ENCODE measurements around the gene NECTIN2. TPM values are rescaled to one million over a fixed set of nuclear protein-coding genes. Genes with fewer than 3 reads are reported as not detected.
A peak's percentile ranks its signal among the peaks of the same experiment; 100 is the strongest.

The NECTIN2 gene
- total RNA-seq, 6 experiments from 2014 or later = 63.5 to 127 (median 87.4) TPM

DNA sequence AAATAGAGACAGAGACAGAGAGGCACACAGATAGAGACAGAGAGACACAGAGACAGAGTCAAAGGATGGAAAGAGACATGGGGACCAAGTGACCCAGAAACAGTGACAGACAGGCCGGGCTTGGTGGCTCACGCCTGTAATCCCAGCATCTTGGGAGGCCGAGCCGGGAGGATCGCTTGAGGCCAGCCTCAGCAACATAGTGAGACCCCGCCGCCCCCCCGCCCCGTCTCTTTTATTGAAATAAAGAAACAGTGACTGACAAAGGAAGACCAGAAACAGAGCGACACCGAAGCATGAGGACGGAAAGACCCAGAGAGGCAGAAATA, 848 bp upstream of the NECTIN2 start:
- TF ChIP-seq POLR2A (IDR thresholded peaks at IDR 0.05) = no peak
- TF ChIP-seq, protein P1, sequence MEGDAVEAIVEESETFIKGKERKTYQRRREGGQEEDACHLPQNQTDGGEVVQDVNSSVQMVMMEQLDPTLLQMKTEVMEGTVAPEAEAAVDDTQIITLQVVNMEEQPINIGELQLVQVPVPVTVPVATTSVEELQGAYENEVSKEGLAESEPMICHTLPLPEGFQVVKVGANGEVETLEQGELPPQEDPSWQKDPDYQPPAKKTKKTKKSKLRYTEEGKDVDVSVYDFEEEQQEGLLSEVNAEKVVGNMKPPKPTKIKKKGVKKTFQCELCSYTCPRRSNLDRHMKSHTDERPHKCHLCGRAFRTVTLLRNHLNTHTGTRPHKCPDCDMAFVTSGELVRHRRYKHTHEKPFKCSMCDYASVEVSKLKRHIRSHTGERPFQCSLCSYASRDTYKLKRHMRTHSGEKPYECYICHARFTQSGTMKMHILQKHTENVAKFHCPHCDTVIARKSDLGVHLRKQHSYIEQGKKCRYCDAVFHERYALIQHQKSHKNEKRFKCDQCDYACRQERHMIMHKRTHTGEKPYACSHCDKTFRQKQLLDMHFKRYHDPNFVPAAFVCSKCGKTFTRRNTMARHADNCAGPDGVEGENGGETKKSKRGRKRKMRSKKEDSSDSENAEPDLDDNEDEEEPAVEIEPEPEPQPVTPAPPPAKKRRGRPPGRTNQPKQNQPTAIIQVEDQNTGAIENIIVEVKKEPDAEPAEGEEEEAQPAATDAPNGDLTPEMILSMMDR (IDR thresholded peaks at IDR 0.05) = no peak
- Histone ChIP-seq H3K36me3 (no peaks in the 10 kb centered on the region), H3K27ac (peak overlapping the region; percentile 65 to 78 (median 77)), H3K4me1 (peaks cover 0 to 34% (median 7%) of the 10 kb centered on the region in 4 donors), H3K9me3 (no peaks in the 10 kb centered on the region), H3K27me3 (no peaks in the 10 kb centered on the region), H3K4me3 (peak overlapping the region; percentile 37 to 64 (median 41))
- intact Hi-C loops (cut with DNase I) = loop anchor here (10.0 kb wide), 2 partner anchors 50 to 60 kb away; no protein-coding TSS in a partner anchor
- ATAC-seq = no peak
- WGBS (ENCODE audit: insufficient coverage, low coverage, low lambda C conversion rate, missing lambda C conversion rate) = 11% methylated on average over 12 of the region's 12 CpGs
- DNase-seq = peak in 1 of 3 donors; percentile 62

DNA sequence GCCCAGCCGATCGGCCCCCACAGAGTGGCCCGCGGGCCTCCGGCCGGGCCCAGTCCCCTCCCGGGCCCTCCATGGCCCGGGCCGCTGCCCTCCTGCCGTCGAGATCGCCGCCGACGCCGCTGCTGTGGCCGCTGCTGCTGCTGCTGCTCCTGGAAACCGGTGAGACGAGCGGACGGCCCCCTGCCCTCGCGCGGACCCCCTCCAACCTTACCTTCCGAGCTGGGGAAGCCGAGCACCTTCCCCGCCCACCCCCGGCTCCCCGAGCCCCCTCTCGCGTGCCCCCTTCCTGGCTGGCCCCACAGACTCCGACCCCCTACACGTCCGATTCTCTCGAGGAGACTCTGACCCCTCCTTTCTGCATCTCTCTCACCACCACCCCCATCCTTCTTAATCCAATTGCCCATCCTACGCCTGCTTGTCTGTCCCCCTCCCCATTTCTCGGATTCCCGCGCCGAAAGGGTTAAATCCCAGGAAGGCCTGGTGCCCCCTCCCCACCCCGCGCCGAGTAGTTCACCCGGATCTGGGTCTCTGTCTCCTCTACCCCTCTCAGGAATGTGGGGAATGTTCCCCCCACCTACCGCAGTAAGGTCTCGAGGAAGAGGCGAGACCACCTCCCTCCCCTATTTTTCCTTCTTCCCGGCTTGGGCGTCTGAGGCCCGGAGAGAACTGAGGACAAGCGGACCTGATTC, 502 bp downstream of the NECTIN2 start:
- H3K27ac ChIP-seq = peak overlapping the region; percentile 96 to 98 (median 97)
- peak overlapping the region; percentile 85 to 96 (median 95) for H3K4me3 ChIP-seq
- no peaks in the 10 kb centered on the region for H3K9me3 ChIP-seq
- ATAC-seq (no peak), DNase-seq (peak in 2 of 3 donors; percentile 67 to 69)
- WGBS (ENCODE audit: insufficient coverage, low coverage, low lambda C conversion rate, missing lambda C conversion rate) = 1% methylated on average over 21 of the region's 51 CpGs
- H3K27me3 ChIP-seq = no peaks in the 10 kb centered on the region
- no peak for TF ChIP-seq POLR2A (IDR thresholded peaks at IDR 0.05)
- TF ChIP-seq, protein P1 (IDR thresholded peaks at IDR 0.05) = no peak
- no peaks in the 10 kb centered on the region for H3K36me3 ChIP-seq
- H3K4me1 ChIP-seq = peaks cover 0 to 40% (median 10%) of the 10 kb centered on the region in 4 donors
- intact Hi-C loops (cut with DNase I) = loop anchor here (10.0 kb wide), 2 partner anchors 52 to 62 kb away; no protein-coding TSS in a partner anchor

DNA sequence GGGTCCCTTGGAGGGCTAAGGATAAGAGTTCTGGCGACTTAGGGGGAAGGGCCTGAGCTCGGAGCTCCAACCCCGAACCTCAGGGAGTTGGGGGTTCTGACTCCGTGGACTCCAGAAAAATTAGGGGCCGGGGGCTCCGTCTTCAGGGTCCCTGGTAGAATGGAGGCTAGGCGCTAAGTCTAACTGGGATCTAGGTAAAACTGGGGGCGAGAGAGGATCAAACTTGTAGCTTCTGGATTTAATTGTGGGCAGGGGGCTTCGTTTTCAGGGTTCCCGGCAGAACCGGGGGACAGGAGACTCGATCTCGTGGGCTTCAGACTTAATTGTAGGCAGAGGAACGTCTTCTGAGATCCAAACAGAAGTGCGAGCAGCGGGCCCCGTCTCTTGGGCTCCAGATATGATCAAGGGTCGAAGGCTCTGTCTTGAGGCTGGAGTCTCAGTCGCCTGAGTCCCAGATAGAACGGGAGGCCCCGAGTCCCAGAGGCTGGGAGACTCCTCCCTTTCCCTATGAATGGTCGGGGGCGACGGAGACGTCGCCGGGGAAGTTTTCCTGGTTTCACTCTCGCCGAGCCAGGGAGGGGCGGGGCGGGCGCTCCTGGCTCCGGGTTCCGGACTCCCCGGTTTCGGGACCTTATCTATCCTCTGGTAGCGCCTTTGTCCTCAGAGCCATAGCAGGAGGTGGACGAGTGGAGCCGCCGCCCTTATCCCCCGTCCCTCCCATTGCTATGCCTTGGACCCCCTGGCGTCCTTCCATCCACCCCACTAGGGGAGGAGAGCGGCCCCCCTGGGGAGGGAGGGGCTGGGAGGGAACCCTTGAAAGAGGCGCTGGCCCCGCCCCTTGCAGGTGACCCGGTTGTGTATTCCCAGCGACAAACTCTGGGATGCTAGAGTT, 1.3 kb downstream of the NECTIN2 start:
- Histone ChIP-seq H3K27me3 (no peaks in the 10 kb centered on the region), H3K9me3 (no peaks in the 10 kb centered on the region), H3K4me1 (peaks cover 0 to 40% (median 10%) of the 10 kb centered on the region in 4 donors), H3K4me3 (peak overlapping the region; percentile 85 to 96 (median 95)), H3K27ac (peak overlapping the region; percentile 96 to 98 (median 97)), H3K36me3 (no peaks in the 10 kb centered on the region)
- DNase-seq (peak; percentile 77 to 83 (median 83)), ATAC-seq (peak; percentile 4 to 19 (median 8))
- WGBS (ENCODE audit: insufficient coverage, low coverage, low lambda C conversion rate, missing lambda C conversion rate) = 0% methylated on average over 25 of the region's 47 CpGs
- intact Hi-C loops (cut with DNase I) = loop anchor here (10.0 kb wide), 2 partner anchors 53 to 63 kb away; no protein-coding TSS in a partner anchor
- TF ChIP-seq, protein P1 (IDR thresholded peaks at IDR 0.05) = no peak
- TF ChIP-seq POLR2A (IDR thresholded peaks at IDR 0.05) = peak; percentile 61

DNA sequence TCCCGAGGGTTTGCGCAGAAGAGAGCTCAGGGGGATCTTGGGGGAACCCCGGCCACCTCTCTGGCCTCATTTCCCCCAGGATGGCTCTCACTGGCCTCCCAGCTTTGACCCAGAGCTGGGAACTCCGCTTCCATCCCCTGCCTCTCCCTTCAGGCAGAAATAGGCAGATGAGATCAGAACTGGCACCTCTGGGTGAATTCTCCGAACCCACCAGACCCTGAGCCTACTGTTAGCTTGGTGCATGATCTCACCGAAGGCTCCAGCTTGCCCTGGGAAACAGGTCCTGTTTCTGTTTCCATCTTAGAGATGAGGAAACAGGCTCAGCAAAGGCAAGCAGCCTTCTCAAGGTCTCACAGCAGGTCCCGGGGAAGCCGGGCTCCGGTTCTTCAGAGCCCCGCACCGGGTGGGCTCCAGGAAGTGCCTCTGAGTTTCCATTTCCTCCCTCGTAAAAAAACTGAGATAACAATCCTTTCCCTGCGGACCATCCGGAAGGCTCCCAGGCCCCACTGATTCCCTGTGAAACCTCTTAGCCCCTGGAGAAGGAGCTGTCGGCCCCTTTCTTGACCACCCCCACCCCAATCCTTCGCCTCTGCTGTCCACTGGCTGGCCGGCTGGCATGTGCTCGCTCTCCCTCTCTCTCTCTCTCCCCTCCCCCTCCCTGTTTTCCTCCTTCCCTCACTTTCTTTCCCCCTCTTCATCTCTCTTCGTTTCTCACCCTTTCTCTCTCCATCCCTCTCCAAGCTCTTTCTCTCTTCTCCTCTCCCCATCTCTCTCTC, 2.1 kb downstream of the NECTIN2 start:
- Histone ChIP-seq H3K9me3 (no peaks in the 10 kb centered on the region), H3K36me3 (no peaks in the 10 kb centered on the region), H3K27ac (peak overlapping the region; percentile 96 to 98 (median 97)), H3K4me1 (peaks cover 0 to 40% (median 10%) of the 10 kb centered on the region in 4 donors), H3K4me3 (peak overlapping the region; percentile 85 to 96 (median 95)), H3K27me3 (no peaks in the 10 kb centered on the region)
- intact Hi-C loops (cut with DNase I) = loop anchor here (10.0 kb wide), 2 partner anchors 53 to 63 kb away; no protein-coding TSS in a partner anchor
- WGBS (ENCODE audit: insufficient coverage, low coverage, low lambda C conversion rate, missing lambda C conversion rate) = 47% methylated on average over 16 of the region's 19 CpGs
- ATAC-seq (no peak), DNase-seq (peak in 1 of 3 donors; percentile 37)
- TF ChIP-seq, protein P1 (IDR thresholded peaks at IDR 0.05) = no peak
- TF ChIP-seq POLR2A (IDR thresholded peaks at IDR 0.05) = no peak

All from right lobe of liver (tissue), 6 donors.